Tibial nerve (tissue), 3 donors: ENCODE measurements around the gene GOT2.

ENCODE experiments used
- CTCF ChIP-seq, 5 experiments: fragments of 200-600 bp in 3 of 5; fragments of 450-650 bp in 2 of 5; sonication (generic) in 3 of 5; IDR thresholded peaks; one replicate each; pipeline ENCODE4 v1.5.1; 2016 to 2019; ENCODE audit warnings: antibody characterized with exemption in 5 of 5, mild to moderate bottlenecking in 3 of 5, moderate library complexity in 2 of 5
- POLR2A ChIP-seq, 2 donors: fragments of 450-650 bp; IDR thresholded peaks; one replicate each; pipeline ENCODE4 v1.6.1; 2017; ENCODE audit warnings: antibody characterized with exemption in 2 of 2, mild to moderate bottlenecking in 2 of 2, moderate library complexity in 2 of 2

- TF ChIP-seq CTCF (IDR thresholded peaks at IDR 0.05), result peak; percentile 43 to 57 (median 47)
- TF ChIP-seq POLR2A (IDR thresholded peaks at IDR 0.05), result no peak
Observed at GRCh38 chr16:58755989-58756649, 22.0 kb upstream of the GOT2 start.
